ENCODE results near the gene AP3S1.

DNA sequence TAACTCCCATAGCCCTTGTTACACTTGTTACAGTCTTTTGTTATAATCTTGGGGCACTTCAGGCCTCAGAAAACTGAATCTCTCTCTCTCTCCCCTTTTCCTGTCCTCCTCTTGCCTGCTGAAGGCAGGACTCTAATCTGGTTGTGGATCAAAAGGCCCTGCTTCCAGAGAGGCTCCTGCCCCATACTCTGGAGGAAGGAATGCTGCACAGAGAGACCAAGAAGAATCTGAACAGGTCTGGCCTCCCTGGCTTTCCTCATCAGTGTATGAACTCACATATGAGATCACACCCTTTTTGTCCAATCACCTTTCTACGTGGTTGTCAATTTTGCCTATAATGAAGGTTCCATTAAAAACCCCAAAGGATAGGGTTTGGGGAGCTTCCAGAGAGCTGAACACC is 94.3 kb downstream of the AP3S1 start:
- TF ChIP-seq, protein P1, sequence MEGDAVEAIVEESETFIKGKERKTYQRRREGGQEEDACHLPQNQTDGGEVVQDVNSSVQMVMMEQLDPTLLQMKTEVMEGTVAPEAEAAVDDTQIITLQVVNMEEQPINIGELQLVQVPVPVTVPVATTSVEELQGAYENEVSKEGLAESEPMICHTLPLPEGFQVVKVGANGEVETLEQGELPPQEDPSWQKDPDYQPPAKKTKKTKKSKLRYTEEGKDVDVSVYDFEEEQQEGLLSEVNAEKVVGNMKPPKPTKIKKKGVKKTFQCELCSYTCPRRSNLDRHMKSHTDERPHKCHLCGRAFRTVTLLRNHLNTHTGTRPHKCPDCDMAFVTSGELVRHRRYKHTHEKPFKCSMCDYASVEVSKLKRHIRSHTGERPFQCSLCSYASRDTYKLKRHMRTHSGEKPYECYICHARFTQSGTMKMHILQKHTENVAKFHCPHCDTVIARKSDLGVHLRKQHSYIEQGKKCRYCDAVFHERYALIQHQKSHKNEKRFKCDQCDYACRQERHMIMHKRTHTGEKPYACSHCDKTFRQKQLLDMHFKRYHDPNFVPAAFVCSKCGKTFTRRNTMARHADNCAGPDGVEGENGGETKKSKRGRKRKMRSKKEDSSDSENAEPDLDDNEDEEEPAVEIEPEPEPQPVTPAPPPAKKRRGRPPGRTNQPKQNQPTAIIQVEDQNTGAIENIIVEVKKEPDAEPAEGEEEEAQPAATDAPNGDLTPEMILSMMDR (IDR thresholded peaks at IDR 0.05), result no peak
- TF ChIP-seq POLR2A (IDR thresholded peaks at IDR 0.05), result no peak
